ENCODE data around the gene CD74.

GRCh38 chr5:150419630-150420270 is 7.0 kb upstream of the CD74 start:
- TF ChIP-seq, protein P1, sequence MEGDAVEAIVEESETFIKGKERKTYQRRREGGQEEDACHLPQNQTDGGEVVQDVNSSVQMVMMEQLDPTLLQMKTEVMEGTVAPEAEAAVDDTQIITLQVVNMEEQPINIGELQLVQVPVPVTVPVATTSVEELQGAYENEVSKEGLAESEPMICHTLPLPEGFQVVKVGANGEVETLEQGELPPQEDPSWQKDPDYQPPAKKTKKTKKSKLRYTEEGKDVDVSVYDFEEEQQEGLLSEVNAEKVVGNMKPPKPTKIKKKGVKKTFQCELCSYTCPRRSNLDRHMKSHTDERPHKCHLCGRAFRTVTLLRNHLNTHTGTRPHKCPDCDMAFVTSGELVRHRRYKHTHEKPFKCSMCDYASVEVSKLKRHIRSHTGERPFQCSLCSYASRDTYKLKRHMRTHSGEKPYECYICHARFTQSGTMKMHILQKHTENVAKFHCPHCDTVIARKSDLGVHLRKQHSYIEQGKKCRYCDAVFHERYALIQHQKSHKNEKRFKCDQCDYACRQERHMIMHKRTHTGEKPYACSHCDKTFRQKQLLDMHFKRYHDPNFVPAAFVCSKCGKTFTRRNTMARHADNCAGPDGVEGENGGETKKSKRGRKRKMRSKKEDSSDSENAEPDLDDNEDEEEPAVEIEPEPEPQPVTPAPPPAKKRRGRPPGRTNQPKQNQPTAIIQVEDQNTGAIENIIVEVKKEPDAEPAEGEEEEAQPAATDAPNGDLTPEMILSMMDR (IDR thresholded peaks at IDR 0.05), result no peak
- TF ChIP-seq CEBPB (IDR thresholded peaks at IDR 0.05) (no peak), RFX5 (IDR thresholded peaks at IDR 0.05) (no peak), RNF2 (IDR thresholded peaks at IDR 0.05; ENCODE audit: borderline replicate concordance, low read depth) (no peak), POLR2A (IDR thresholded peaks at IDR 0.05; ENCODE audit: low read length) (no peak)
- TF ChIP-seq, protein P2, sequence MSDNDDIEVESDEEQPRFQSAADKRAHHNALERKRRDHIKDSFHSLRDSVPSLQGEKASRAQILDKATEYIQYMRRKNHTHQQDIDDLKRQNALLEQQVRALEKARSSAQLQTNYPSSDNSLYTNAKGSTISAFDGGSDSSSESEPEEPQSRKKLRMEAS (IDR thresholded peaks at IDR 0.05), result no peak

All from A549 (cell line).